Gastroesophageal sphincter (tissue), 3 donors: ENCODE measurements around the gene L3HYPDH.
A peak's percentile ranks its signal among the peaks of the same experiment; 100 is the strongest.

Experiments used
- EP300 ChIP-seq: sonication (generic); formaldehyde crosslinking; IDR thresholded peaks from one replicate; pipeline ENCODE4 v1.6.1; 2017; ENCODE audit warnings: antibody characterized with exemption, mild to moderate bottlenecking
- POLR2A ChIP-seq, 2 donors: fragments of 450-650 bp; IDR thresholded peaks; one replicate each; pipeline ENCODE4 v1.6.1; 2017; ENCODE audit warnings: antibody characterized with exemption in 2 of 2, mild to moderate bottlenecking in 2 of 2, moderate library complexity in 1 of 2
- POLR2AphosphoS5 ChIP-seq: sonication (generic); formaldehyde crosslinking; IDR thresholded peaks from one replicate; pipeline ENCODE4 v1.6.1; 2017; ENCODE audit warnings: antibody characterized with exemption
- TF ChIP-seq, protein P1 (sequence below), 4 experiments: fragments of 200-600 bp in 2 of 4; fragments of 450-650 bp in 2 of 4; sonication (generic) in 1 of 4; IDR thresholded peaks; one replicate each; pipeline ENCODE4 v1.5.1; 2017 to 2019; ENCODE audit warnings: antibody characterized with exemption in 4 of 4, mild to moderate bottlenecking in 2 of 4, moderate library complexity in 2 of 4

DNA sequence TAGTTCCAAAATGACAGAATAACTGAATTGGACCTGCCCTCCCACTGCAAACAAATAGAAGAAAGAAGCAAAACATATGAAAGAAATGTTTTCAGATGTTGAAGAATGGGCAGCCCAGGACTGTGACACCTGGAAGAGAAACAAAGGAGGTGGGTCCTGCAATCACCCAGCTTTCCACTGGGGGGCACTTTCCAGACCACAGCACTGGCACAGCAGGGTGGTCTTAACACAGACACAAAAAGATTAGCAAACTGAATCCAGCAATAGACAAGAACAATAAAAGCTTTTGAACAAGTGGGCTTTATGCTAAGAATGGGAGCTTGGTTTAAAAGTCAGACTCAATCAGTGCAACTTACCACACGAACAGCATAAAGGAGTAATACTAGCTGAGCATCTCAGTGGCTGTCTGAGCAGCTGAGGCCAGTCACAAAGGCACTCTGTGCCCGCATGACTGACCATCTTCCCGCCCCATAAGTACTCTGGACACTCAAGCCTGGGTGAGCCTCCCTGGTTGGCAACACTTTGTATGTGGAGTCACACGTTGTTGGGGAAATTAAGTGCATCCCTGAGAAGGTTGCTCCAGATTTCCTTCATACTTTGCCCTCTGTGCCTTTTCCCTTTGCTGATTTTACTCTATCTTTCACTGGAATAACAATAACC, 27.8 kb upstream of the L3HYPDH start:
- no peak for TF ChIP-seq POLR2A (IDR thresholded peaks at IDR 0.05)
- TF ChIP-seq, protein P1, sequence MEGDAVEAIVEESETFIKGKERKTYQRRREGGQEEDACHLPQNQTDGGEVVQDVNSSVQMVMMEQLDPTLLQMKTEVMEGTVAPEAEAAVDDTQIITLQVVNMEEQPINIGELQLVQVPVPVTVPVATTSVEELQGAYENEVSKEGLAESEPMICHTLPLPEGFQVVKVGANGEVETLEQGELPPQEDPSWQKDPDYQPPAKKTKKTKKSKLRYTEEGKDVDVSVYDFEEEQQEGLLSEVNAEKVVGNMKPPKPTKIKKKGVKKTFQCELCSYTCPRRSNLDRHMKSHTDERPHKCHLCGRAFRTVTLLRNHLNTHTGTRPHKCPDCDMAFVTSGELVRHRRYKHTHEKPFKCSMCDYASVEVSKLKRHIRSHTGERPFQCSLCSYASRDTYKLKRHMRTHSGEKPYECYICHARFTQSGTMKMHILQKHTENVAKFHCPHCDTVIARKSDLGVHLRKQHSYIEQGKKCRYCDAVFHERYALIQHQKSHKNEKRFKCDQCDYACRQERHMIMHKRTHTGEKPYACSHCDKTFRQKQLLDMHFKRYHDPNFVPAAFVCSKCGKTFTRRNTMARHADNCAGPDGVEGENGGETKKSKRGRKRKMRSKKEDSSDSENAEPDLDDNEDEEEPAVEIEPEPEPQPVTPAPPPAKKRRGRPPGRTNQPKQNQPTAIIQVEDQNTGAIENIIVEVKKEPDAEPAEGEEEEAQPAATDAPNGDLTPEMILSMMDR (IDR thresholded peaks at IDR 0.05): peak in 1 of 4 experiments; percentile 19
- no peak for TF ChIP-seq POLR2AphosphoS5
- TF ChIP-seq EP300: no peak
